ENCODE data around the gene SLC24A3. TPM values are rescaled to one million over a fixed set of nuclear protein-coding genes. Genes with fewer than 3 reads are reported as not detected.

SLC24A3 gene
- total and polyA plus RNA-seq, 4 experiments from 2014 or later, result not detected

DNA sequence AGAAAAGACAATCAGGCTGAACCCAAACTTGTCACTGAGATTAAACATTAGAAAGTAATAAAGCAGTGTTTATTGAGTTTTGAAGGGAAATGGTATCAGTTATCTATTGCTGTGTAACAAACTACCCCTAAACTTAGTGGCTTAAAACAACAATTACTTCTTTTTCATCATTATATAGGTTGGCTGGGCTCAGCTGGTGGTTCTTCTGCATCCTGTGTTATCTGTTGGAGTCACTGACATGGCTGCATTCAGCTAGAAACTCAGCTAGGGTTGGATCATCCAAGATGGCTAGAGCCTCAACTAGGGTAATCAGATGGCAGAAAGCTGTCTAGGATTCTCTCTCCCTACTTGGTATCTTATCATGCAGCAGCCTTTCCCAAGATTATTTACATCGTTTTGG lies 533.1 kb downstream of the SLC24A3 start:
- no peaks in the 10 kb centered on the region for H3K36me3 ChIP-seq (ENCODE audit: insufficient read depth, low read length)
- POLR2A ChIA-PET (ENCODE audit: partially characterized antibody), result no interaction called here
- no peaks in the 10 kb centered on the region for H3K36me3 Mint-ChIP-seq
- no peaks in the 10 kb centered on the region for H3K9me3 ChIP-seq (ENCODE audit: control insufficient read depth in 1 of 2, low read length in 2 of 2)
- H3K27ac Mint-ChIP-seq, result no peak overlapping the region
- peaks cover 8 to 12% of the 10 kb centered on the region in 2 donors for H3K27me3 Mint-ChIP-seq
- peaks cover 0 to 23% (median 6%) of the 10 kb centered on the region in 8 donors for H3K9me3 Mint-ChIP-seq
- CTCF ChIA-PET (ENCODE audit: partially characterized antibody), result no interaction called here
- no peaks in the 10 kb centered on the region for H3K27me3 ChIP-seq (ENCODE audit: insufficient read depth, low read length)
- no peaks in the 10 kb centered on the region for H3K4me1 Mint-ChIP-seq
- DNase-seq, result no peak
- intact Hi-C loops (cut with micrococcal nuclease), result no loop called here
- no peaks in the 10 kb centered on the region for H3K4me1 ChIP-seq (ENCODE audit: insufficient read depth, low read length)
- no peak overlapping the region for H3K27ac ChIP-seq (ENCODE audit: low read depth, low read length)
- peak overlapping the region in 1 of 8 donors; percentile 18 for H3K4me3 Mint-ChIP-seq
- H3K4me3 ChIP-seq (ENCODE audit: low read length in 2 of 2), result no peak overlapping the region

GRCh38 chr20:19746396-19746795 lies 534.0 kb downstream of the SLC24A3 start:
- Histone ChIP-seq H3K27ac (ENCODE audit: low read depth, low read length) (no peak overlapping the region), H3K4me1 (ENCODE audit: insufficient read depth, low read length) (no peaks in the 10 kb centered on the region), H3K27me3 (ENCODE audit: insufficient read depth, low read length) (no peaks in the 10 kb centered on the region), H3K4me3 (ENCODE audit: low read length in 2 of 2) (no peak overlapping the region), H3K9me3 (ENCODE audit: control insufficient read depth in 1 of 2, low read length in 2 of 2) (no peaks in the 10 kb centered on the region), H3K36me3 (ENCODE audit: insufficient read depth, low read length) (no peaks in the 10 kb centered on the region)
- no peak for DNase-seq
- H3K4me1 Mint-ChIP-seq, result no peaks in the 10 kb centered on the region
- no peak overlapping the region for H3K4me3 Mint-ChIP-seq
- intact Hi-C loops (cut with micrococcal nuclease), result no loop called here
- H3K36me3 Mint-ChIP-seq, result no peaks in the 10 kb centered on the region
- H3K27me3 Mint-ChIP-seq, result peaks cover 6 to 7% of the 10 kb centered on the region in 2 donors
- H3K9me3 Mint-ChIP-seq, result peaks cover 0 to 23% (median 6%) of the 10 kb centered on the region in 8 donors
- H3K27ac Mint-ChIP-seq, result no peak overlapping the region
- CTCF ChIA-PET (ENCODE audit: partially characterized antibody), result no interaction called here
- POLR2A ChIA-PET (ENCODE audit: partially characterized antibody), result no interaction called here

GRCh38 chr20:19747903-19748302 lies 535.5 kb downstream of the SLC24A3 start:
- ChIA-PET POLR2A (ENCODE audit: partially characterized antibody) (no interaction called here), CTCF (ENCODE audit: partially characterized antibody) (no interaction called here)
- Mint-ChIP-seq H3K4me3 (no peak overlapping the region), H3K36me3 (no peaks in the 10 kb centered on the region), H3K4me1 (no peaks in the 10 kb centered on the region), H3K27ac (no peak overlapping the region), H3K27me3 (peaks cover 7 to 9% of the 10 kb centered on the region in 2 donors), H3K9me3 (peaks cover 0 to 23% (median 6%) of the 10 kb centered on the region in 8 donors)
- Histone ChIP-seq H3K27ac (ENCODE audit: low read depth, low read length) (no peak overlapping the region), H3K36me3 (ENCODE audit: insufficient read depth, low read length) (no peaks in the 10 kb centered on the region), H3K27me3 (ENCODE audit: insufficient read depth, low read length) (no peaks in the 10 kb centered on the region), H3K4me1 (ENCODE audit: insufficient read depth, low read length) (no peaks in the 10 kb centered on the region), H3K9me3 (ENCODE audit: control insufficient read depth in 1 of 2, low read length in 2 of 2) (no peaks in the 10 kb centered on the region), H3K4me3 (ENCODE audit: low read length in 2 of 2) (no peak overlapping the region)
- DNase-seq, result no peak
- intact Hi-C loops (cut with micrococcal nuclease), result no loop called here

DNA sequence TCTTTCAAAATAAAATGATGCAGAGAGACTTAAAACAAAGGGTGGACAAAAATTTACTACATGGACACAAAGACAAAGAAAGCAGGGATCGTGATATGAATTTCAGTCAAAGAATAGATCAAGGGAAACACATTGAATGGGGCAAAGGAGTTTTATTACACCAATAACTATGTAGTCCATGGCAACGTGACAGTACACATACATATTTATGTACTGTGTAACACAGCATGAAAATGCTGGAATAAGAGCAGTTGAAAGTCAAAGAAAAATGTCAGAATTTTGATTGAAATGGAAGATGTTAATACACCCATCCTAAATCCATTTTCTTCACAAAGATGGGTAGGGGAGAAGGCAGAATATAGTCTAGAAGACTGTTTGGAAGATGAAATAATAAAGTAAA lies 536.2 kb downstream of the SLC24A3 start:
- Histone ChIP-seq H3K27ac (ENCODE audit: low read depth, low read length) (no peak overlapping the region), H3K4me1 (ENCODE audit: insufficient read depth, low read length) (no peaks in the 10 kb centered on the region), H3K27me3 (ENCODE audit: insufficient read depth, low read length) (no peaks in the 10 kb centered on the region), H3K36me3 (ENCODE audit: insufficient read depth, low read length) (no peaks in the 10 kb centered on the region), H3K4me3 (ENCODE audit: low read length in 2 of 2) (no peak overlapping the region), H3K9me3 (ENCODE audit: control insufficient read depth in 1 of 2, low read length in 2 of 2) (no peaks in the 10 kb centered on the region)
- POLR2A ChIA-PET (ENCODE audit: partially characterized antibody), result no interaction called here
- Mint-ChIP-seq H3K4me3 (no peak overlapping the region), H3K27ac (no peak overlapping the region), H3K36me3 (no peaks in the 10 kb centered on the region), H3K9me3 (peaks cover 0 to 23% (median 6%) of the 10 kb centered on the region in 8 donors), H3K4me1 (no peaks in the 10 kb centered on the region), H3K27me3 (peaks cover 9 to 10% of the 10 kb centered on the region in 2 donors)
- CTCF ChIA-PET (ENCODE audit: partially characterized antibody), result no interaction called here
- intact Hi-C loops (cut with micrococcal nuclease), result no loop called here
- DNase-seq, result no peak

- ChIA-PET CTCF (ENCODE audit: partially characterized antibody) (no interaction called here), POLR2A (ENCODE audit: partially characterized antibody) (no interaction called here)
- Histone ChIP-seq H3K9me3 (ENCODE audit: control insufficient read depth in 1 of 2, low read length in 2 of 2) (no peaks in the 10 kb centered on the region), H3K27ac (ENCODE audit: low read depth, low read length) (no peak overlapping the region), H3K4me1 (ENCODE audit: insufficient read depth, low read length) (no peaks in the 10 kb centered on the region), H3K4me3 (ENCODE audit: low read length in 2 of 2) (no peak overlapping the region), H3K27me3 (ENCODE audit: insufficient read depth, low read length) (no peaks in the 10 kb centered on the region), H3K36me3 (ENCODE audit: insufficient read depth, low read length) (no peaks in the 10 kb centered on the region)
- no peak overlapping the region for H3K4me3 Mint-ChIP-seq
- H3K36me3 Mint-ChIP-seq, result no peaks in the 10 kb centered on the region
- DNase-seq, result no peak
- H3K9me3 Mint-ChIP-seq, result peaks cover 0 to 20% (median 5%) of the 10 kb centered on the region in 8 donors
- intact Hi-C loops (cut with micrococcal nuclease), result no loop called here
- H3K4me1 Mint-ChIP-seq, result no peaks in the 10 kb centered on the region
- peaks cover 7 to 11% of the 10 kb centered on the region in 2 donors for H3K27me3 Mint-ChIP-seq
- no peak overlapping the region for H3K27ac Mint-ChIP-seq
Measured at GRCh38 chr20:19749618-19750071, 537.2 kb downstream of the SLC24A3 start.

DNA sequence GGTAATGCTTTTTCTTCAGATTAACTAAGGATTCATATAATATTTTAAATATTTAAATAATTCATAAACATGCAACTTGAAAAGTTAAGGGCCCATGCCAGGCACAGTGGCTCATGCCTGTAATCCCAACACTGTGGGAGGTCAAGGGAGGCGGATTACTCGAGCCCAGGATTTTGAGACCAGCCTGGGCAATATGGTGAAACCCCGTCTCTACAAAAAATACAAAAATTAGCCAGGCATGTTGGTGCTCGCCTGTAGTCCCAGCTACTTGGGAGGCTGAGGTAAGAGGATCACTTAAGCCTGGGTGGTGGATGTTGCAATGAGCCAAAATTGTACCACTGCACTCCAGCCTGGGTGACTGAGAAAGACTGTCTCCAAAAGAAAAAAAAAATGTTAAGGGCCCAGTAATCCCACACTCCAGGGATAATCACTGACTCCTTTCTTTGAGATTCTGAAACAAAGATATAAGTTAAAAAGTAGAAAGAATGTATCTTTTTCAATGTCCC lies 537.7 kb downstream of the SLC24A3 start:
- Mint-ChIP-seq H3K27me3 (peaks cover 7 to 11% of the 10 kb centered on the region in 2 donors), H3K4me1 (no peaks in the 10 kb centered on the region), H3K4me3 (no peak overlapping the region), H3K27ac (no peak overlapping the region), H3K36me3 (no peaks in the 10 kb centered on the region), H3K9me3 (peaks cover 0 to 15% (median 4%) of the 10 kb centered on the region in 8 donors)
- Histone ChIP-seq H3K36me3 (ENCODE audit: insufficient read depth, low read length) (no peaks in the 10 kb centered on the region), H3K4me1 (ENCODE audit: insufficient read depth, low read length) (no peaks in the 10 kb centered on the region), H3K27ac (ENCODE audit: low read depth, low read length) (no peak overlapping the region), H3K9me3 (ENCODE audit: control insufficient read depth in 1 of 2, low read length in 2 of 2) (no peaks in the 10 kb centered on the region), H3K27me3 (ENCODE audit: insufficient read depth, low read length) (no peaks in the 10 kb centered on the region), H3K4me3 (ENCODE audit: low read length in 2 of 2) (no peak overlapping the region)
- DNase-seq, result no peak
- POLR2A ChIA-PET (ENCODE audit: partially characterized antibody), result no interaction called here
- intact Hi-C loops (cut with micrococcal nuclease), result no loop called here
- CTCF ChIA-PET (ENCODE audit: partially characterized antibody), result no interaction called here

DNA sequence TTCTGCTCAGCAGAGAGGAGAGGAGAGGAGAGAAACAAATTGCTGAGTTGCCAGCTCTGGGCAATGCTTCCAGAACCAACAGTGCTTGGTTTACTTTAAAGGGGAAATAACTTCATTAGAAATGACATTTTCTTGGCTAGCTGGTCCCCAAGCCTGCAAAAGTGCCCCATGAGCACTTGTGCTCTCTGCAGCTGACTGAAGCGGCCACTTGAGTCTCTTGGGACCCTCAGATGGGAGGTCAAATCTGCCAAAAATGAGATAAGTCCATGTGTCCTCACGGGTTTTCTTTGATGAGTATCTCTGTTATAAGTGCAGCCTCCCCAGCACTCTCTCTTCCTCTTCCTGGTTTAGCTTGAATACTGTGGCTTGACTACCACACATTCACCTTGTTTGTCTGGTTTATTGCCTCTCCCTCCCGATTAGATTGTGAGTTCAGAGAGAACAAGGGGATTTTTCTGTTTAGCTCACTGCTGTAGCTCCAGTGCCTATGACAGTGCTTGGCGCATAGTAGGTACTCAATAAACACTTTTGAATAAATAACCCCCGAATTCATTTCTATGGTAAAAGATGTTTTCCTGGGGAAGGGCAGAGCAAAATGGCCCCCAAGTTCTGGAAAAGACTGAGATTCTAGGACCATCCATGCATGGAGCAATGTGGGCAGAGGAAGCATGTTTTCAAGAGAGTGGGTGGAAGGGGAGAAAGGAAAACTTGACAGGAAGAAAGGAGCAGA lies 538.6 kb downstream of the SLC24A3 start:
- Histone ChIP-seq H3K4me3 (ENCODE audit: low read length in 2 of 2) (no peak overlapping the region), H3K27ac (ENCODE audit: low read depth, low read length) (no peak overlapping the region), H3K9me3 (ENCODE audit: control insufficient read depth in 1 of 2, low read length in 2 of 2) (no peaks in the 10 kb centered on the region), H3K4me1 (ENCODE audit: insufficient read depth, low read length) (no peaks in the 10 kb centered on the region), H3K27me3 (ENCODE audit: insufficient read depth, low read length) (no peaks in the 10 kb centered on the region), H3K36me3 (ENCODE audit: insufficient read depth, low read length) (no peaks in the 10 kb centered on the region)
- CTCF ChIA-PET (ENCODE audit: partially characterized antibody), result interaction anchor here (0.5 kb wide), 1 partner anchor 1047 kb away, joined by 3 read pairs; no protein-coding TSS in a partner anchor
- intact Hi-C loops (cut with micrococcal nuclease), result no loop called here
- Mint-ChIP-seq H3K27me3 (peaks cover 8 to 12% of the 10 kb centered on the region in 2 donors), H3K36me3 (no peaks in the 10 kb centered on the region), H3K4me1 (no peaks in the 10 kb centered on the region), H3K4me3 (no peak overlapping the region), H3K27ac (no peak overlapping the region), H3K9me3 (peaks cover 0 to 6% (median 1%) of the 10 kb centered on the region in 8 donors)
- DNase-seq, result no peak
- POLR2A ChIA-PET (ENCODE audit: partially characterized antibody), result no interaction called here

Data from CD4-positive, alpha-beta memory T cell (primary cell).